ENCODE results near the gene TPMT.

- no peak for TF ChIP-seq EZH2 (IDR thresholded peaks at IDR 0.05; ENCODE audit: borderline replicate concordance, low read depth, low read length, severe bottlenecking)
- TF ChIP-seq CTCF (IDR thresholded peaks at IDR 0.05; ENCODE audit: borderline replicate concordance, extremely low read depth, low read length, poor library complexity, severe bottlenecking), result no peak
Measured at GRCh38 chr6:18147160-18147559, 7.7 kb downstream of the TPMT start.

Data from DND-41 (cell line).